SU-DHL-6 (cell line): Measurements from ENCODE around the gene PACS1.

Experiments used
- CTCF ChIP-seq: fragments of 200-600 bp; sonication (generic); IDR thresholded peaks from one replicate; pipeline ENCODE4 v1.5.1; 2017; ENCODE audit warnings: antibody characterized with exemption, mild to moderate bottlenecking, low read length, moderate library complexity; ENCODE audit not compliant: insufficient read depth, poor library complexity, severe bottlenecking
- EZH2phosphoT487 ChIP-seq: fragments of 200-600 bp; sonication (generic), shearing (Covaris generic); conservative IDR thresholded peaks from 2 replicates; pipeline ENCODE4 v1.6.1; 2018; ENCODE audit warnings: mild to moderate bottlenecking, antibody characterized with exemption, low read length, moderate library complexity, mixed read lengths

- no peak for TF ChIP-seq CTCF
- TF ChIP-seq EZH2phosphoT487, result no peak
These were observed 49.5 kb downstream of the PACS1 start for GRCh38 chr11:66119348-66120133.
